ENCODE results near the gene ASNSD1. TPM values are rescaled to one million over a fixed set of nuclear protein-coding genes. Genes with fewer than 3 reads are reported as not detected.
A peak's percentile ranks its signal among the peaks of the same experiment; 100 is the strongest.

The ASNSD1 gene
- total and polyA plus RNA-seq, 2 of the 13 experiments (the other 11 are each of a cell fraction or from before 2014, with no cell fraction given), result 35.1 to 96.6 TPM

DNA sequence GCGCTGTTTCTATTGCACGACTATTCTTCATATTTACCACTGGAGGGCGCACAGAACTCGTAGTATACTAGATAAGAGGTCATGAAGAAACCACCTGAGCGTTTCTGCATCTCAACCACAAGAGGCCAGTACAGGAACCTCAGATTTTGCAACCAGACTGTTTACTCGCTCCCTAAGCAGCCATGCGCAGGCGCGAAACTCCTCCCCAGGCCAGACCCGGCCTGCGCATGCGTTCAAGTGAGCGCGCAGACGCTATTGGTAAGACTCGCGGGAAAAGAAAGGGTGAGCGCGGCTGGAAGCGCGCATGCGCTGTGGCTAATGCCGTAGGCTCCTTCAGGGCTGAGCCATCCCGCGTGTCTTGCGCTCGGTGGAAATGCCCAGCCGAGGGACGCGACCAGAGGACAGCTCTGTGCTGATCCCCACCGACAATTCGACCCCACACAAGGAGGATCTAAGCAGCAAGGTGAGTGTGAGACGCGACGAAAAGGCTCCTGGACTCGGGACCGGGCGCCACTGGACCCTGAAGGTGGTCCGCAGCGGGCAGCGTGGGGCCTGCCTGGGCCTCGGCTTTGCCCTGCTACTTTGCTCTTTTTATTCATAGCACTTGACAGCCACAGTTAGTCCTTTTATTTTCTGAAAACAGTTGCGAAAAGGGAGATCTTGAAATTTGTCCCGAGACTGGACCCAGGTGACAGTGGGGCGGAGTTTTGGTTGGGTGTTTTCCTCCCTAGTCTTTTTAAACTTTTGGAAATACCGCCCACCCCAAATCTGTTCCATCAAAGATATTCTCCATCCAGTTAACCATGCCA lies at the start of gene ASNSD1 (continued):
- TF ChIP-seq FOXK1 (CRISPR knock-in tag; IDR thresholded peaks at IDR 0.05; ENCODE audit: borderline replicate concordance, low read depth), result peak; percentile 81; the same call in 1 of the 2 replicates
- TF ChIP-seq MTA1 (CRISPR knock-in tag; IDR thresholded peaks at IDR 0.05; ENCODE audit: borderline replicate concordance), result peak; percentile 74; the same call in 1 of the 2 replicates
- no peak for TF ChIP-seq NCOR1 (IDR thresholded peaks at IDR 0.05; ENCODE audit: borderline replicate concordance, low read length)
- TF ChIP-seq, protein P1, sequence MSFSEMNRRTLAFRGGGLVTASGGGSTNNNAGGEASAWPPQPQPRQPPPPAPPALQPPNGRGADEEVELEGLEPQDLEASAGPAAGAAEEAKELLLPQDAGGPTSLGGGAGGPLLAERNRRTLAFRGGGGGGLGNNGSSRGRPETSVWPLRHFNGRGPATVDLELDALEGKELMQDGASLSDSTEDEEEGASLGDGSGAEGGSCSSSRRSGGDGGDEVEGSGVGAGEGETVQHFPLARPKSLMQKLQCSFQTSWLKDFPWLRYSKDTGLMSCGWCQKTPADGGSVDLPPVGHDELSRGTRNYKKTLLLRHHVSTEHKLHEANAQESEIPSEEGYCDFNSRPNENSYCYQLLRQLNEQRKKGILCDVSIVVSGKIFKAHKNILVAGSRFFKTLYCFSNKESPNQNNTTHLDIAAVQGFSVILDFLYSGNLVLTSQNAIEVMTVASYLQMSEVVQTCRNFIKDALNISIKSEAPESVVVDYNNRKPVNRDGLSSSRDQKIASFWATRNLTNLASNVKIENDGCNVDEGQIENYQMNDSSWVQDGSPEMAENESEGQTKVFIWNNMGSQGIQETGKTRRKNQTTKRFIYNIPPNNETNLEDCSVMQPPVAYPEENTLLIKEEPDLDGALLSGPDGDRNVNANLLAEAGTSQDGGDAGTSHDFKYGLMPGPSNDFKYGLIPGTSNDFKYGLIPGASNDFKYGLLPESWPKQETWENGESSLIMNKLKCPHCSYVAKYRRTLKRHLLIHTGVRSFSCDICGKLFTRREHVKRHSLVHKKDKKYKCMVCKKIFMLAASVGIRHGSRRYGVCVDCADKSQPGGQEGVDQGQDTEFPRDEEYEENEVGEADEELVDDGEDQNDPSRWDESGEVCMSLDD (CRISPR knock-in tag; IDR thresholded peaks at IDR 0.05; ENCODE audit: borderline replicate concordance), result no peak; the same call in 1 of the 2 replicates
- no peak for TF ChIP-seq CBX2 (IDR thresholded peaks at IDR 0.05; ENCODE audit: low read depth, low read length)
- no peak for TF ChIP-seq CBX2 (CRISPR knock-in tag; IDR thresholded peaks at IDR 0.05; ENCODE audit: low read depth)
- peak; percentile 99 for TF ChIP-seq ZNF883 (CRISPR knock-in tag; IDR thresholded peaks at IDR 0.05; ENCODE audit: not compliant biosample characterization)
- TF ChIP-seq, protein P2, sequence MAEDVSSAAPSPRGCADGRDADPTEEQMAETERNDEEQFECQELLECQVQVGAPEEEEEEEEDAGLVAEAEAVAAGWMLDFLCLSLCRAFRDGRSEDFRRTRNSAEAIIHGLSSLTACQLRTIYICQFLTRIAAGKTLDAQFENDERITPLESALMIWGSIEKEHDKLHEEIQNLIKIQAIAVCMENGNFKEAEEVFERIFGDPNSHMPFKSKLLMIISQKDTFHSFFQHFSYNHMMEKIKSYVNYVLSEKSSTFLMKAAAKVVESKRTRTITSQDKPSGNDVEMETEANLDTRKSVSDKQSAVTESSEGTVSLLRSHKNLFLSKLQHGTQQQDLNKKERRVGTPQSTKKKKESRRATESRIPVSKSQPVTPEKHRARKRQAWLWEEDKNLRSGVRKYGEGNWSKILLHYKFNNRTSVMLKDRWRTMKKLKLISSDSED (CRISPR knock-in tag; IDR thresholded peaks at IDR 0.05), result no peak
- no peak for TF ChIP-seq ZNF557 (CRISPR knock-in tag; IDR thresholded peaks at IDR 0.05)
- TF ChIP-seq ZNF713 (CRISPR knock-in tag; IDR thresholded peaks at IDR 0.05), result no peak
- TF ChIP-seq, protein P3, sequence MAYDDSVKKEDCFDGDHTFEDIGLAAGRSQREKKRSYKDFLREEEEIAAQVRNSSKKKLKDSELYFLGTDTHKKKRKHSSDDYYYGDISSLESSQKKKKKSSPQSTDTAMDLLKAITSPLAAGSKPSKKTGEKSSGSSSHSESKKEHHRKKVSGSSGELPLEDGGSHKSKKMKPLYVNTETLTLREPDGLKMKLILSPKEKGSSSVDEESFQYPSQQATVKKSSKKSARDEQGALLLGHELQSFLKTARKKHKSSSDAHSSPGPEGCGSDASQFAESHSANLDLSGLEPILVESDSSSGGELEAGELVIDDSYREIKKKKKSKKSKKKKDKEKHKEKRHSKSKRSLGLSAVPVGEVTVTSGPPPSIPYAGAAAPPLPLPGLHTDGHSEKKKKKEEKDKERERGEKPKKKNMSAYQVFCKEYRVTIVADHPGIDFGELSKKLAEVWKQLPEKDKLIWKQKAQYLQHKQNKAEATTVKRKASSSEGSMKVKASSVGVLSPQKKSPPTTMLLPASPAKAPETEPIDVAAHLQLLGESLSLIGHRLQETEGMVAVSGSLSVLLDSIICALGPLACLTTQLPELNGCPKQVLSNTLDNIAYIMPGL (CRISPR knock-in tag; IDR thresholded peaks at IDR 0.05; ENCODE audit: borderline replicate concordance in 1 of 2, low read depth in 1 of 2), result peak; percentile 96
- peak; percentile 85 for TF ChIP-seq FOXO1 (CRISPR knock-in tag; IDR thresholded peaks at IDR 0.05)
- TF ChIP-seq TSC22D2 (CRISPR knock-in tag; IDR thresholded peaks at IDR 0.05; ENCODE audit: borderline replicate concordance), result peak; percentile 91; the same call in 1 of the 2 replicates
- peak; percentile 60; the same call in 1 of the 2 replicates for TF ChIP-seq PPARG (CRISPR knock-in tag; conservative IDR thresholded peaks at IDR 0.05)
- no peak for TF ChIP-seq ZNF564 (CRISPR knock-in tag; IDR thresholded peaks at IDR 0.05)
- peak; percentile 58; the same call in 1 of the 2 replicates for TF ChIP-seq GATA4 (IDR thresholded peaks at IDR 0.05; ENCODE audit: borderline replicate concordance, low read depth)
- TF ChIP-seq, protein P4, sequence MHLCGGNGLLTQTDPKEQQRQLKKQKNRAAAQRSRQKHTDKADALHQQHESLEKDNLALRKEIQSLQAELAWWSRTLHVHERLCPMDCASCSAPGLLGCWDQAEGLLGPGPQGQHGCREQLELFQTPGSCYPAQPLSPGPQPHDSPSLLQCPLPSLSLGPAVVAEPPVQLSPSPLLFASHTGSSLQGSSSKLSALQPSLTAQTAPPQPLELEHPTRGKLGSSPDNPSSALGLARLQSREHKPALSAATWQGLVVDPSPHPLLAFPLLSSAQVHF (CRISPR knock-in tag; IDR thresholded peaks at IDR 0.05), result no peak
- no peak for TF ChIP-seq KLF6 (CRISPR knock-in tag; IDR thresholded peaks at IDR 0.05)
- peak; percentile 72; the same call in 1 of the 2 replicates for TF ChIP-seq TARDBP (CRISPR knock-in tag; IDR thresholded peaks at IDR 0.05)
- peak; percentile 96; the same call in 1 of the 2 replicates for TF ChIP-seq ZNF383 (CRISPR knock-in tag; IDR thresholded peaks at IDR 0.05; ENCODE audit: borderline replicate concordance)
- TF ChIP-seq ZNF598 (CRISPR knock-in tag; IDR thresholded peaks at IDR 0.05; ENCODE audit: borderline replicate concordance), result peak; percentile 99
- TF ChIP-seq CENPX (CRISPR knock-in tag; IDR thresholded peaks at IDR 0.05), result no peak
- TF ChIP-seq PCBP1 (IDR thresholded peaks at IDR 0.05; ENCODE audit: borderline replicate concordance, low read depth, low read length), result no peak

Data from HepG2 (cell line).